Pulmonary artery endothelial cell (primary cell): ENCODE data around the gene MALAT1. TPM values are rescaled to one million over a fixed set of nuclear protein-coding genes. Genes with fewer than 3 reads are reported as not detected.
"Not testable (repeated sequence)": the region's sequence is repeated elsewhere in the genome, so short reads cannot be mapped to it uniquely, and the experiment has no call there.

Experiments
- DNase-seq: peaks from one replicate; pipeline ENCODE4 v3.0.0-alpha.2; 2011; ENCODE audit warnings: low read depth, low spot score
- total RNA-seq: library from RNA; depleted of rRNA; stranded (reverse); fragments of >200 nt; gene quantifications from 2 replicates; pipeline ENCODE4 v1.2.3, GENCODE V29; 2014

The MALAT1 gene
- total RNA-seq, 1 donor from 2014 or later, result 4,401 TPM

DNA sequence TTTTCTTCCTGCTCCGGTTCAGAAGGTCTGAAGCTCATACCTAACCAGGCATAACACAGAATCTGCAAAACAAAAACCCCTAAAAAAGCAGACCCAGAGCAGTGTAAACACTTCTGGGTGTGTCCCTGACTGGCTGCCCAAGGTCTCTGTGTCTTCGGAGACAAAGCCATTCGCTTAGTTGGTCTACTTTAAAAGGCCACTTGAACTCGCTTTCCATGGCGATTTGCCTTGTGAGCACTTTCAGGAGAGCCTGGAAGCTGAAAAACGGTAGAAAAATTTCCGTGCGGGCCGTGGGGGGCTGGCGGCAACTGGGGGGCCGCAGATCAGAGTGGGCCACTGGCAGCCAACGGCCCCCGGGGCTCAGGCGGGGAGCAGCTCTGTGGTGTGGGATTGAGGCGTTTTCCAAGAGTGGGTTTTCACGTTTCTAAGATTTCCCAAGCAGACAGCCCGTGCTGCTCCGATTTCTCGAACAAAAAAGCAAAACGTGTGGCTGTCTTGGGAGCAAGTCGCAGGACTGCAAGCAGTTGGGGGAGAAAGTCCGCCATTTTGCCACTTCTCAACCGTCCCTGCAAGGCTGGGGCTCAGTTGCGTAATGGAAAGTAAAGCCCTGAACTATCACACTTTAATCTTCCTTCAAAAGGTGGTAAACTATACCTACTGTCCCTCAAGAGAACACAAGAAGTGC is 661 bp upstream of the MALAT1 start:
- no peak for DNase-seq

DNA sequence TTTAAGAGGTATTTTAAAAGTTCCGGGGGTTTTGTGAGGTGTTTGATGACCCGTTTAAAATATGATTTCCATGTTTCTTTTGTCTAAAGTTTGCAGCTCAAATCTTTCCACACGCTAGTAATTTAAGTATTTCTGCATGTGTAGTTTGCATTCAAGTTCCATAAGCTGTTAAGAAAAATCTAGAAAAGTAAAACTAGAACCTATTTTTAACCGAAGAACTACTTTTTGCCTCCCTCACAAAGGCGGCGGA is 193 bp upstream of the MALAT1 start:
- no peak for DNase-seq

DNA sequence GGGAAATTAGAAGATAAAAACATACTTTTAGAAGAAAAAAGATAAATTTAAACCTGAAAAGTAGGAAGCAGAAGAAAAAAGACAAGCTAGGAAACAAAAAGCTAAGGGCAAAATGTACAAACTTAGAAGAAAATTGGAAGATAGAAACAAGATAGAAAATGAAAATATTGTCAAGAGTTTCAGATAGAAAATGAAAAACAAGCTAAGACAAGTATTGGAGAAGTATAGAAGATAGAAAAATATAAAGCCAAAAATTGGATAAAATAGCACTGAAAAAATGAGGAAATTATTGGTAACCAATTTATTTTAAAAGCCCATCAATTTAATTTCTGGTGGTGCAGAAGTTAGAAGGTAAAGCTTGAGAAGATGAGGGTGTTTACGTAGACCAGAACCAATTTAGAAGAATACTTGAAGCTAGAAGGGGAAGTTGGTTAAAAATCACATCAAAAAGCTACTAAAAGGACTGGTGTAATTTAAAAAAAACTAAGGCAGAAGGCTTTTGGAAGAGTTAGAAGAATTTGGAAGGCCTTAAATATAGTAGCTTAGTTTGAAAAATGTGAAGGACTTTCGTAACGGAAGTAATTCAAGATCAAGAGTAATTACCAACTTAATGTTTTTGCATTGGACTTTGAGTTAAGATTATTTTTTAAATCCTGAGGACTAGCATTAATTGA is 1.0 kb downstream of the MALAT1 start:
- DNase-seq, result no peak

DNA sequence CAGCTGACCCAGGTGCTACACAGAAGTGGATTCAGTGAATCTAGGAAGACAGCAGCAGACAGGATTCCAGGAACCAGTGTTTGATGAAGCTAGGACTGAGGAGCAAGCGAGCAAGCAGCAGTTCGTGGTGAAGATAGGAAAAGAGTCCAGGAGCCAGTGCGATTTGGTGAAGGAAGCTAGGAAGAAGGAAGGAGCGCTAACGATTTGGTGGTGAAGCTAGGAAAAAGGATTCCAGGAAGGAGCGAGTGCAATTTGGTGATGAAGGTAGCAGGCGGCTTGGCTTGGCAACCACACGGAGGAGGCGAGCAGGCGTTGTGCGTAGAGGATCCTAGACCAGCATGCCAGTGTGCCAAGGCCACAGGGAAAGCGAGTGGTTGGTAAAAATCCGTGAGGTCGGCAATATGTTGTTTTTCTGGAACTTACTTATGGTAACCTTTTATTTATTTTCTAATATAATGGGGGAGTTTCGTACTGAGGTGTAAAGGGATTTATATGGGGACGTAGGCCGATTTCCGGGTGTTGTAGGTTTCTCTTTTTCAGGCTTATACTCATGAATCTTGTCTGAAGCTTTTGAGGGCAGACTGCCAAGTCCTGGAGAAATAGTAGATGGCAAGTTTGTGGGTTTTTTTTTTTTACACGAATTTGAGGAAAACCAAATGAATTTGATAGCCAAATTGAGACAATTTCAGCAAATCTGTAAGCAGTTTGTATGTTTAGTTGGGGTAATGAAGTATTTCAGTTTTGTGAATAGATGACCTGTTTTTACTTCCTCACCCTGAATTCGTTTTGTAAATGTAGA is 1.7 kb downstream of the MALAT1 start:
- no peak for DNase-seq

DNA sequence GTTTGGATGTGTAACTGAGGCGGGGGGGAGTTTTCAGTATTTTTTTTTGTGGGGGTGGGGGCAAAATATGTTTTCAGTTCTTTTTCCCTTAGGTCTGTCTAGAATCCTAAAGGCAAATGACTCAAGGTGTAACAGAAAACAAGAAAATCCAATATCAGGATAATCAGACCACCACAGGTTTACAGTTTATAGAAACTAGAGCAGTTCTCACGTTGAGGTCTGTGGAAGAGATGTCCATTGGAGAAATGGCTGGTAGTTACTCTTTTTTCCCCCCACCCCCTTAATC is 2.3 kb downstream of the MALAT1 start:
- DNase-seq, result no peak

DNA sequence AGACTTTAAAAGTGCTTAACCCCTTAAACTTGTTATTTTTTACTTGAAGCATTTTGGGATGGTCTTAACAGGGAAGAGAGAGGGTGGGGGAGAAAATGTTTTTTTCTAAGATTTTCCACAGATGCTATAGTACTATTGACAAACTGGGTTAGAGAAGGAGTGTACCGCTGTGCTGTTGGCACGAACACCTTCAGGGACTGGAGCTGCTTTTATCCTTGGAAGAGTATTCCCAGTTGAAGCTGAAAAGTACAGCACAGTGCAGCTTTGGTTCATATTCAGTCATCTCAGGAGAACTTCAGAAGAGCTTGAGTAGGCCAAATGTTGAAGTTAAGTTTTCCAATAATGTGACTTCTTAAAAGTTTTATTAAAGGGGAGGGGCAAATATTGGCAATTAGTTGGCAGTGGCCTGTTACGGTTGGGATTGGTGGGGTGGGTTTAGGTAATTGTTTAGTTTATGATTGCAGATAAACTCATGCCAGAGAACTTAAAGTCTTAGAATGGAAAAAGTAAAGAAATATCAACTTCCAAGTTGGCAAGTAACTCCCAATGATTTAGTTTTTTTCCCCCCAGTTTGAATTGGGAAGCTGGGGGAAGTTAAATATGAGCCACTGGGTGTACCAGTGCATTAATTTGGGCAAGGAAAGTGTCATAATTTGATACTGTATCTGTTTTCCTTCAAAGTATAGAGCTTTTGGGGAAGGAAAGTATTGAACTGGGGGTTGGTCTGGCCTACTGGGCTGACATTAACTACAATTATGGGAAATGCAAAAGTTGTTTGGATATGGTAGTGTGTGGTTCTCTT is 2.8 kb downstream of the MALAT1 start:
- no peak for DNase-seq

DNA sequence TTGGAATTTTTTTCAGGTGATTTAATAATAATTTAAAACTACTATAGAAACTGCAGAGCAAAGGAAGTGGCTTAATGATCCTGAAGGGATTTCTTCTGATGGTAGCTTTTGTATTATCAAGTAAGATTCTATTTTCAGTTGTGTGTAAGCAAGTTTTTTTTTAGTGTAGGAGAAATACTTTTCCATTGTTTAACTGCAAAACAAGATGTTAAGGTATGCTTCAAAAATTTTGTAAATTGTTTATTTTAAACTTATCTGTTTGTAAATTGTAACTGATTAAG is 3.4 kb downstream of the MALAT1 start:
- no peak for DNase-seq

DNA sequence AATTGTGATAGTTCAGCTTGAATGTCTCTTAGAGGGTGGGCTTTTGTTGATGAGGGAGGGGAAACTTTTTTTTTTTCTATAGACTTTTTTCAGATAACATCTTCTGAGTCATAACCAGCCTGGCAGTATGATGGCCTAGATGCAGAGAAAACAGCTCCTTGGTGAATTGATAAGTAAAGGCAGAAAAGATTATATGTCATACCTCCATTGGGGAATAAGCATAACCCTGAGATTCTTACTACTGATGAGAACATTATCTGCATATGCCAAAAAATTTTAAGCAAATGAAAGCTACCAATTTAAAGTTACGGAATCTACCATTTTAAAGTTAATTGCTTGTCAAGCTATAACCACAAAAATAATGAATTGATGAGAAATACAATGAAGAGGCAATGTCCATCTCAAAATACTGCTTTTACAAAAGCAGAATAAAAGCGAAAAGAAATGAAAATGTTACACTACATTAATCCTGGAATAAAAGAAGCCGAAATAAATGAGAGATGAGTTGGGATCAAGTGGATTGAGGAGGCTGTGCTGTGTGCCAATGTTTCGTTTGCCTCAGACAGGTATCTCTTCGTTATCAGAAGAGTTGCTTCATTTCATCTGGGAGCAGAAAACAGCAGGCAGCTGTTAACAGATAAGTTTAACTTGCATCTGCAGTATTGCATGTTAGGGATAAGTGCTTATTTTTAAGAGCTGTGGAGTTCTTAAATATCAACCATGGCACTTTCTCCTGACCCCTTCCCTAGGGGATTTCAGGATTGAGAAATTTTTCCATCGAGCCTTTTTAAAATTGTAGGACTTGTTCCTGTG is 3.9 kb downstream of the MALAT1 start:
- no peak for DNase-seq

DNA sequence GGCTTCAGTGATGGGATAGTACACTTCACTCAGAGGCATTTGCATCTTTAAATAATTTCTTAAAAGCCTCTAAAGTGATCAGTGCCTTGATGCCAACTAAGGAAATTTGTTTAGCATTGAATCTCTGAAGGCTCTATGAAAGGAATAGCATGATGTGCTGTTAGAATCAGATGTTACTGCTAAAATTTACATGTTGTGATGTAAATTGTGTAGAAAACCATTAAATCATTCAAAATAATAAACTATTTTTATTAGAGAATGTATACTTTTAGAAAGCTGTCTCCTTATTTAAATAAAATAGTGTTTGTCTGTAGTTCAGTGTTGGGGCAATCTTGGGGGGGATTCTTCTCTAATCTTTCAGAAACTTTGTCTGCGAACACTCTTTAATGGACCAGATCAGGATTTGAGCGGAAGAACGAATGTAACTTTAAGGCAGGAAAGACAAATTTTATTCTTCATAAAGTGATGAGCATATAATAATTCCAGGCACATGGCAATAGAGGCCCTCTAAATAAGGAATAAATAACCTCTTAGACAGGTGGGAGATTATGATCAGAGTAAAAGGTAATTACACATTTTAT is 4.6 kb downstream of the MALAT1 start:
- DNase-seq, result no peak

DNA sequence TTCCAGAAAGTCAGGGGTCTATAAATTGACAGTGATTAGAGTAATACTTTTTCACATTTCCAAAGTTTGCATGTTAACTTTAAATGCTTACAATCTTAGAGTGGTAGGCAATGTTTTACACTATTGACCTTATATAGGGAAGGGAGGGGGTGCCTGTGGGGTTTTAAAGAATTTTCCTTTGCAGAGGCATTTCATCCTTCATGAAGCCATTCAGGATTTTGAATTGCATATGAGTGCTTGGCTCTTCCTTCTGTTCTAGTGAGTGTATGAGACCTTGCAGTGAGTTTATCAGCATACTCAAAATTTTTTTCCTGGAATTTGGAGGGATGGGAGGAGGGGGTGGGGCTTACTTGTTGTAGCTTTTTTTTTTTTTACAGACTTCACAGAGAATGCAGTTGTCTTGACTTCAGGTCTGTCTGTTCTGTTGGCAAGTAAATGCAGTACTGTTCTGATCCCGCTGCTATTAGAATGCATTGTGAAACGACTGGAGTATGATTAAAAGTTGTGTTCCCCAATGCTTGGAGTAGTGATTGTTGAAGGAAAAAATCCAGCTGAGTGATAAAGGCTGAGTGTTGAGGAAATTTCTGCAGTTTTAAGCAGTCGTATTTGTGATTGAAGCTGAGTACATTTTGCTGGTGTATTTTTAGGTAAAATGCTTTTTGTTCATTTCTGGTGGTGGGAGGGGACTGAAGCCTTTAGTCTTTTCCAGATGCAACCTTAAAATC is 5.3 kb downstream of the MALAT1 start:
- DNase-seq, result no peak

DNA sequence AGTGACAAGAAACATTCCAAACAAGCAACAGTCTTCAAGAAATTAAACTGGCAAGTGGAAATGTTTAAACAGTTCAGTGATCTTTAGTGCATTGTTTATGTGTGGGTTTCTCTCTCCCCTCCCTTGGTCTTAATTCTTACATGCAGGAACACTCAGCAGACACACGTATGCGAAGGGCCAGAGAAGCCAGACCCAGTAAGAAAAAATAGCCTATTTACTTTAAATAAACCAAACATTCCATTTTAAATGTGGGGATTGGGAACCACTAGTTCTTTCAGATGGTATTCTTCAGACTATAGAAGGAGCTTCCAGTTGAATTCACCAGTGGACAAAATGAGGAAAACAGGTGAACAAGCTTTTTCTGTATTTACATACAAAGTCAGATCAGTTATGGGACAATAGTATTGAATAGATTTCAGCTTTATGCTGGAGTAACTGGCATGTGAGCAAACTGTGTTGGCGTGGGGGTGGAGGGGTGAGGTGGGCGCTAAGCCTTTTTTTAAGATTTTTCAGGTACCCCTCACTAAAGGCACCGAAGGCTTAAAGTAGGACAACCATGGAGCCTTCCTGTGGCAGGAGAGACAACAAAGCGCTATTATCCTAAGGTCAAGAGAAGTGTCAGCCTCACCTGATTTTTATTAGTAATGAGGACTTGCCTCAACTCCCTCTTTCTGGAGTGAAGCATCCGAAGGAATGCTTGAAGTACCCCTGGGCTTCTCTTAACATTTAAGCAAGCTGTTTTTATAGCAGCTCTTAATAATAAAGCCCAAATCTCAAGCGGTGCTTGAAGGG is 6.0 kb downstream of the MALAT1 start:
- DNase-seq, result no peak

DNA sequence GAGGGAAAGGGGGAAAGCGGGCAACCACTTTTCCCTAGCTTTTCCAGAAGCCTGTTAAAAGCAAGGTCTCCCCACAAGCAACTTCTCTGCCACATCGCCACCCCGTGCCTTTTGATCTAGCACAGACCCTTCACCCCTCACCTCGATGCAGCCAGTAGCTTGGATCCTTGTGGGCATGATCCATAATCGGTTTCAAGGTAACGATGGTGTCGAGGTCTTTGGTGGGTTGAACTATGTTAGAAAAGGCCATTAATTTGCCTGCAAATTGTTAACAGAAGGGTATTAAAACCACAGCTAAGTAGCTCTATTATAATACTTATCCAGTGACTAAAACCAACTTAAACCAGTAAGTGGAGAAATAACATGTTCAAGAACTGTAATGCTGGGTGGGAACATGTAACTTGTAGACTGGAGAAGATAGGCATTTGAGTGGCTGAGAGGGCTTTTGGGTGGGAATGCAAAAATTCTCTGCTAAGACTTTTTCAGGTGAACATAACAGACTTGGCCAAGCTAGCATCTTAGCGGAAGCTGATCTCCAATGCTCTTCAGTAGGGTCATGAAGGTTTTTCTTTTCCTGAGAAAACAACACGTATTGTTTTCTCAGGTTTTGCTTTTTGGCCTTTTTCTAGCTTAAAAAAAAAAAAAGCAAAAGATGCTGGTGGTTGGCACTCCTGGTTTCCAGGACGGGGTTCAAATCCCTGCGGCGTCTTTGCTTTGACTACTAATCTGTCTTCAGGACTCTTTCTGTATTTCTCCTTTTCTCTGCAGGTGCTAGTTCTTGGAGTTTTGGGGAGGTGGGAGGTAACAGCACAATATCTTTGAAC is 6.8 kb downstream of the MALAT1 start:
- no peak for DNase-seq

DNA sequence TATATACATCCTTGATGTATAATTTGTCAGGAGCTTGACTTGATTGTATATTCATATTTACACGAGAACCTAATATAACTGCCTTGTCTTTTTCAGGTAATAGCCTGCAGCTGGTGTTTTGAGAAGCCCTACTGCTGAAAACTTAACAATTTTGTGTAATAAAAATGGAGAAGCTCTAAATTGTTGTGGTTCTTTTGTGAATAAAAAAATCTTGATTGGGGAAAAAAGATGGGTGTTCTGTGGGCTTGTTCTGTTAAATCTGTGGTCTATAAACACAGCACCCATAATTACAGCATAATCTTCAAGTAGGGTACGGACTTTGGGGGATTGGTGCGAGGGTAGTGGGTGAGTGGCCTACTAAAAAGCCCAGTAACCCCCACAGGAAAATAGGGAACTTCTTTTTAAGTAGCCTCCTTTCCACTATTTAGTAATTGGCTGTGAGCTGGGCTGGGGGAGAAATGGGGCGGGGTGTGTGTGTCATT is 7.5 kb downstream of the MALAT1 start:
- no peak for DNase-seq

DNA sequence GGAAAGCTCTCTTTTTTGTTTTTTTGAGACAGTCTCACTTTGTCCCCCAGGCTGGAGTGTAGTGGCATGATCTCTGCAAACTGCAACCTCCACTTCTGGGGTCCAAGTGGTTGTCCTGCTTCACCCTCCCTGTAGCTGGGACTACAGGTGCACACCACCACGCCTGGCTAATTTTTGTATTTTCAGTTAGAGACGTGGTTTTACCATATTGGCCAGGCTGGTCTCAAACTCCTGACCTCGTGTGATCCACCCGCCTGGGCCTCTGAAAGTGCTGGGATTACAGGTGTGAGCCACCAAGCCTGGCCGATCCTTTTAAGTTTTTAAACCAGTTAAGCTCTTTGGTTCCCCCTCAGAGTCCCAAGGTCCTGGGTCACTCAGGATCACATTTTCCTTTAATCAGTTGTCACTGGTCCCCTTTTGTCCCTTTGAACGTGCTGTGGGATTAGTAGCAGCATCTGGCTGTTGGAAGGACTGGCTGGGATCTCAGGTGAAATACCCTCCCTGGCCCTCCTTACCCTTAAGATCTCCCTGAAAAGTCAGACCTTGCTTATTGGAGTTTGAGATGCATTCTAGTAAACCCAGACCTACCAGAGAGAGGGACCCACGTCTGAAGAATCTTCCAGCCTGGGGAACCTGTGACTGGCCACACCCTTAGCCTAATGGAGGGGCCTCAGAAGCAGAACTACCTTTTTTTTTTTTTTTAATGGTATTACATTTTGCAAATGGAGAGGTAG is 8.1 kb downstream of the MALAT1 start:
- DNase-seq, result peak; percentile 50

DNA sequence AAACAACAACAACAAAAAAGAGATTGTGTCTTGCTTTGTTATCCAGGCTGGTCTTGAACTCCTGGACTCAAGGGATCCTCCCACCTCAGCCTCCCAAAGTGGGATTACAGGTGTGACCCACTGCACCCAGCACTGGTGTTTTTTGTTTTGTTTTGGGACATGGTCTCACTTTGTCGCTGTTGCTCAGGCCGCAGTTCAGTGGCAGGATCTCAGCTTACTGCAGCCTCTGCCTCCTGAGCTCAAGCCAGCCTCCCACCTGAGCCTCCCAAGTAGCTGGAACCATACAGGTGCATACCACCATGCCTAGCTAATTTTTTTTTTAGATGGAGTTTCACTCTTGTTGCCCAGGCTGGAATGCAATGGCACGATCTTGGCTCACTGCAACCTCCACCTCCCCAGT is 13.5 kb downstream of the MALAT1 start:
- not testable (repeated sequence) for DNase-seq

DNA sequence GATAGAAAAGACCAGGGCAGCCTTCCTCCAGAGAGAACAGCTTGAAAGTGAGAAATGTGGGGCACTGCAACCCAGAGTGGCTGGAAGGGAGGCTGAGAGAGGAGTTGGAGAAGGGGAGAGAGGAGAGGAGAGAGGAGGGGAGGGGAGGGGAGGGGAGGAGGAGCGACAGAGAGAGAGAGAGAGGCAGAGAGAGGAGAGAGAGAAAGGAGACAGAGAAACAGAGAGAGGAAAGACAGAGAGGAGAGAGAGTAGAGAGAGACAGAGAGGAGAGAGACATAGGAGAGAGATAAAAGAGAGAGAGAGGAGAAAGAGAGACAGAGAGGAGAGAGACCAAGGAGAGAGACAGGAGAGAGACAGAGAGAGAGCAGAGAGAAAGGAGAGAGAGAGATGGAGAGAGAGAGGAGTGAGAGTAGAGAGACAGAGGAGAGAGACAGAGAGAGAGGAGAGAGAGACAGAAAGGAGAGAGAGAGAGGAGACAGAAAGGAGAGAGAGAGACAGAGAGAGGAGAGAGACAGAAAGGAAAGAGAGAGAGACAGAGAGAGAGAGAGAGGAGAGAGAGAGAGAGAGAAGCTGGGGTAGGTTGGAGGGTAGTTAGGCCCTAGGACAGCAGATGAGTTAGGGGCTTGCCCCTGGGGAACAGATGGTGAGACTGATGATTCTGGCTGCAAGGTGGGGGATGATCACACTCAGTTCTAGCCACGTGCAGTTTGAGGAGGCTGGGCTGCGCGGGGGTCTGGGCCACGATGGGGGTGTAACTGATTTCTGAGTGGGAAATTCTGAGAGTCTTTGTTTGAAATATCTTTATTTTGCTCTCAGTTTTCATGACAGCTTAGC is 17.5 kb downstream of the MALAT1 start:
- DNase-seq, result no peak

DNA sequence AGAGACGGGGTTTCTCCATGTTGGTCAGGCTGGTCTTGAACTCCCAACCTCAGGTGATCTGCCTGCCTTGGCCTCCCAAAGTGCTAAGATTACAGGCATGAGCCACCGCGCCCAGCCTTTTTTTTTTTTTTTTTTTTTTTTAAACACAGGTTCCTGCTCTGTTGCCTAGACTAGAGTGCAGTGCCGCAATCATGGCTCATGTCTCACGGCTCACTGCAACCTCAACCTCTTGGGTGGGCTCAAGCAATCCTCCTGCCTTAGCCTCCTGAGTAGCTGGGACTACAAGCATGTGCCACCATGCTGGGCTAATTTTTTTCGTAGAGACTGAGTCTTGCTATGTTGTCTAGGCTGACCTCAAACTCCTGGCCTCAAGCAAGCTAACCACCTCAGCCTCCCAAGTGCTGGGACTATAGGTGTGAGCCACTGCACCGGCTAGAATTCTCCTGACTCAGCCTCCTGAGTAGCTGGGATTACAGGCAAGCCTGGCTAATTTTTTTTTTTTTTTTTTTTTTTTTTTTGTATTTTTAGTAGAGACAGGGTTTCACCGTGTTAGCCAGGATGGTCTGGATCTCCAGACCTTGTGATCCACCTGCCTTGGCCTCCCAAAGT is 20.2 kb downstream of the MALAT1 start:
- not testable (repeated sequence) for DNase-seq
